ENCODE data around the gene NPSR1. TPM values are rescaled to one million over a fixed set of nuclear protein-coding genes. Genes with fewer than 3 reads are reported as not detected.
"Not testable (repeated sequence)": the region's sequence is repeated elsewhere in the genome, so short reads cannot be mapped to it uniquely, and the experiment has no call there.

Gene NPSR1
- total RNA-seq, 1 donor from 2014 or later, result not detected

GRCh38 chr7:34869057-34869456, 211.0 kb downstream of the NPSR1 start:
- Mint-ChIP-seq H3K27me3 (no peaks in the 10 kb centered on the region), H3K4me3 (ENCODE audit: low read depth) (no peak overlapping the region), H3K4me1 (ENCODE audit: low read depth) (no peaks in the 10 kb centered on the region), H3K36me3 (ENCODE audit: insufficient read depth) (no peaks in the 10 kb centered on the region), H3K9me3 (ENCODE audit: low read depth) (no peaks in the 10 kb centered on the region), H3K27ac (no peak overlapping the region)
- TF ChIP-seq CTCF (IDR thresholded peaks at IDR 0.05; ENCODE audit: unreplicated experiment), result no peak
- no peak for DNase-seq (ENCODE audit: low spot score, unreplicated experiment)

- not testable (repeated sequence) for H3K27ac Mint-ChIP-seq; H3K4me3 Mint-ChIP-seq (ENCODE audit: low read depth); H3K4me1 Mint-ChIP-seq (ENCODE audit: low read depth); H3K9me3 Mint-ChIP-seq (ENCODE audit: low read depth); H3K36me3 Mint-ChIP-seq (ENCODE audit: insufficient read depth); H3K27me3 Mint-ChIP-seq; DNase-seq (ENCODE audit: low spot score, unreplicated experiment)
Measured at GRCh38 chr7:34870041-34870440, 212.0 kb downstream of the NPSR1 start.

- not testable (repeated sequence) for H3K27me3 Mint-ChIP-seq; H3K9me3 Mint-ChIP-seq (ENCODE audit: low read depth); H3K27ac Mint-ChIP-seq; H3K4me3 Mint-ChIP-seq (ENCODE audit: low read depth); DNase-seq (ENCODE audit: low spot score, unreplicated experiment); H3K4me1 Mint-ChIP-seq (ENCODE audit: low read depth); H3K36me3 Mint-ChIP-seq (ENCODE audit: insufficient read depth)
Measured at GRCh38 chr7:34874329-34874728, 216.3 kb downstream of the NPSR1 start.

- Mint-ChIP-seq H3K4me3 (ENCODE audit: low read depth) (no peak overlapping the region), H3K9me3 (ENCODE audit: low read depth) (no peaks in the 10 kb centered on the region), H3K4me1 (ENCODE audit: low read depth) (no peaks in the 10 kb centered on the region), H3K27me3 (no peaks in the 10 kb centered on the region), H3K36me3 (ENCODE audit: insufficient read depth) (no peaks in the 10 kb centered on the region), H3K27ac (no peak overlapping the region)
- DNase-seq (ENCODE audit: low spot score, unreplicated experiment), result no peak
- no peak for TF ChIP-seq CTCF (IDR thresholded peaks at IDR 0.05; ENCODE audit: unreplicated experiment)
Measured at GRCh38 chr7:34875481-34875880, 217.5 kb downstream of the NPSR1 start.

GRCh38 chr7:34878944-34879735, 221.1 kb downstream of the NPSR1 start:
- H3K36me3 Mint-ChIP-seq (ENCODE audit: insufficient read depth); H3K27me3 Mint-ChIP-seq; H3K27ac Mint-ChIP-seq; H3K4me1 Mint-ChIP-seq (ENCODE audit: low read depth); H3K4me3 Mint-ChIP-seq (ENCODE audit: low read depth); DNase-seq (ENCODE audit: low spot score, unreplicated experiment): not testable (repeated sequence)
- H3K9me3 Mint-ChIP-seq (ENCODE audit: low read depth), result peaks cover 11% of the 10 kb centered on the region

GRCh38 chr7:34879871-34880270, 221.9 kb downstream of the NPSR1 start:
- no peak for TF ChIP-seq CTCF (IDR thresholded peaks at IDR 0.05; ENCODE audit: unreplicated experiment)
- Mint-ChIP-seq H3K4me3 (ENCODE audit: low read depth) (no peak overlapping the region), H3K27ac (no peak overlapping the region), H3K27me3 (no peaks in the 10 kb centered on the region), H3K9me3 (ENCODE audit: low read depth) (peaks cover 12% of the 10 kb centered on the region), H3K4me1 (ENCODE audit: low read depth) (no peaks in the 10 kb centered on the region), H3K36me3 (ENCODE audit: insufficient read depth) (no peaks in the 10 kb centered on the region)
- DNase-seq (ENCODE audit: low spot score, unreplicated experiment), result no peak

GRCh38 chr7:34883855-34884254, 225.8 kb downstream of the NPSR1 start:
- not testable (repeated sequence) for H3K4me3 Mint-ChIP-seq (ENCODE audit: low read depth); H3K4me1 Mint-ChIP-seq (ENCODE audit: low read depth); DNase-seq (ENCODE audit: low spot score, unreplicated experiment); H3K27ac Mint-ChIP-seq; H3K27me3 Mint-ChIP-seq; H3K36me3 Mint-ChIP-seq (ENCODE audit: insufficient read depth)
- peaks cover 12% of the 10 kb centered on the region for H3K9me3 Mint-ChIP-seq (ENCODE audit: low read depth)
